ENCODE data around the gene EXOSC5.

Gene EXOSC5

DNA sequence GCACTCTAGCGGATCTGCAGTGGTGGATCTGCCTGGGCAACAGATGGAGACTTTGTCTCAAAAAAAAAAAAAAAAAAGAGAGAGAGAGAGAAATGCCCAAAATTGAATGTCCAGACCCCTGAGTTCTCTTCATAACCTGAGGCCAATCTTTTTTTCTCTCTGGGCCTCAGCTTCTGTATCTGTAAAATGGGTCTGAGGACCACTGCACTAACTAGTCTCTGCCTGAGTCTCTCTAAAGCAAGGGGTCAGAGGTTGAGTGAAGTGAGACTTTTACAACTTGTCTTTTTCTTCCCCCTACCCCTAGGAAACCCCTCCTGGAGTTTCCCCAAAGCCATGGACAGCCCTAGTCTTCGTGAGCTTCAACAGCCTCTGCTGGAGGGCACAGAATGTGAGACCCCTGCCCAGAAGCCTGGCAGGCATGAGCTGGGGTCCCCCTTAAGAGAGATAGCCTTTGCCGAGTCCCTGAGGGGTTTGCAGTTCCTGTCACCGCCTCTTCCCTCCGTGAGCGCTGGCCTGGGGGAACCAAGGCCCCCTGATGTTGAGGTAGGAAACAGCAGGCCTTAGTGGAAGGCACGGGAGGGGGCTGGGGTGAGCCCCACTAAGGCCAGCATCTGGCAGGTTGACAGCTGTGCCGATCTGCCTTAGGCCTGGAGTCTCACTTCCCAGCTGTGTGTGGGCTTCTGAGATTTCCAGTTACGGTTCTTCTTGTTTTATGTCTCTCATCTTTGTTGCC lies 19.0 kb downstream of the EXOSC5 start:
- no peaks in the 10 kb centered on the region for H3K27me3 ChIP-seq (replicated peaks)
- no peaks in the 10 kb centered on the region for H3K36me3 ChIP-seq (replicated peaks)
- TF ChIP-seq, protein P1, sequence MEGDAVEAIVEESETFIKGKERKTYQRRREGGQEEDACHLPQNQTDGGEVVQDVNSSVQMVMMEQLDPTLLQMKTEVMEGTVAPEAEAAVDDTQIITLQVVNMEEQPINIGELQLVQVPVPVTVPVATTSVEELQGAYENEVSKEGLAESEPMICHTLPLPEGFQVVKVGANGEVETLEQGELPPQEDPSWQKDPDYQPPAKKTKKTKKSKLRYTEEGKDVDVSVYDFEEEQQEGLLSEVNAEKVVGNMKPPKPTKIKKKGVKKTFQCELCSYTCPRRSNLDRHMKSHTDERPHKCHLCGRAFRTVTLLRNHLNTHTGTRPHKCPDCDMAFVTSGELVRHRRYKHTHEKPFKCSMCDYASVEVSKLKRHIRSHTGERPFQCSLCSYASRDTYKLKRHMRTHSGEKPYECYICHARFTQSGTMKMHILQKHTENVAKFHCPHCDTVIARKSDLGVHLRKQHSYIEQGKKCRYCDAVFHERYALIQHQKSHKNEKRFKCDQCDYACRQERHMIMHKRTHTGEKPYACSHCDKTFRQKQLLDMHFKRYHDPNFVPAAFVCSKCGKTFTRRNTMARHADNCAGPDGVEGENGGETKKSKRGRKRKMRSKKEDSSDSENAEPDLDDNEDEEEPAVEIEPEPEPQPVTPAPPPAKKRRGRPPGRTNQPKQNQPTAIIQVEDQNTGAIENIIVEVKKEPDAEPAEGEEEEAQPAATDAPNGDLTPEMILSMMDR (IDR thresholded peaks at IDR 0.05; ENCODE audit: low read depth, low read length, missing control alignments) = peak; percentile 54
- DNase-seq = no peak
- no peak overlapping the region for H3K4me3 ChIP-seq (ENCODE audit: low read depth, low read length)
- in situ Hi-C loops (cut with HindIII; ENCODE audit: low pct_ligation_motif_present, low sequenced_read_pairs) = no loop called here
- H3K27ac ChIP-seq = no peak overlapping the region

DNA sequence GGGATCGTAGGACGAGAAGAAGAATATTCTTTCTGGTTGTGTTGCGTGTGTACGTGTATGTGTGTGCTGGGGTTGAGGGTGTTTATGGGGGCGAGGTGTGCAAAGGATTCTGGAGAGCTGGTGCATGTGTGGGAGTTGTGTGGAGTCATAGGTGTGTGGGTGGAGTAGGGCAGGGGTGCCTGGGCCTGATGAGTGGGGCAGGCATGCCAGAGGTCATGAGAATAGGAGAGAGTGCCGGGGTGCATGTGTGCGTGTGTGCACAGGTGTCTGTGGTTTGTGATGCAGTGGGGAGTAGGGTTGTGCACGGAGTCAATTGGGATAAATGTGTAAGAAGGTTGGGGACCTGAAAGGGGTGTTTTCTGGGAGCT lies 20.2 kb downstream of the EXOSC5 start:
- Histone ChIP-seq H3K36me3 (replicated peaks) (no peaks in the 10 kb centered on the region), H3K4me3 (ENCODE audit: low read depth, low read length) (peak overlapping the region; percentile 65), H3K27ac (no peak overlapping the region), H3K27me3 (replicated peaks) (no peaks in the 10 kb centered on the region)
- in situ Hi-C loops (cut with HindIII; ENCODE audit: low pct_ligation_motif_present, low sequenced_read_pairs) = no loop called here
- DNase-seq = no peak
- TF ChIP-seq, protein P1 (IDR thresholded peaks at IDR 0.05; ENCODE audit: low read depth, low read length, missing control alignments) = no peak

GRCh38 chr19:41376241-41376997 lies 20.7 kb downstream of the EXOSC5 start, which contains the start of gene TMEM91:
TSS of gene TMEM91 (plus strand) at chr19:41376533. CDS start at chr19:41378310, 1,777 bp downstream.
- peak within 1 kb of the TSS; percentile 65 for H3K4me3 ChIP-seq (ENCODE audit: low read depth, low read length)
- H3K27me3 ChIP-seq (replicated peaks) = no peaks in the 10 kb centered on the region
- TF ChIP-seq, protein P1 (IDR thresholded peaks at IDR 0.05; ENCODE audit: low read depth, low read length, missing control alignments) = no peak
- in situ Hi-C loops (cut with HindIII; ENCODE audit: low pct_ligation_motif_present, low sequenced_read_pairs) = no loop called here
- no peaks in the 10 kb centered on the region for H3K36me3 ChIP-seq (replicated peaks)
- H3K27ac ChIP-seq = no peak within 1 kb of the TSS
- peak; percentile 25 for DNase-seq

GRCh38 chr19:41373993-41374392 lies 23.2 kb downstream of the EXOSC5 start:
- Histone ChIP-seq H3K27ac (no peak overlapping the region), H3K36me3 (replicated peaks) (no peaks in the 10 kb centered on the region), H3K4me3 (ENCODE audit: low read depth, low read length) (no peak overlapping the region), H3K27me3 (replicated peaks) (no peaks in the 10 kb centered on the region)
- DNase-seq = peak; percentile 68
- in situ Hi-C loops (cut with HindIII; ENCODE audit: low pct_ligation_motif_present, low sequenced_read_pairs) = no loop called here
- TF ChIP-seq, protein P1 (IDR thresholded peaks at IDR 0.05; ENCODE audit: low read depth, low read length, missing control alignments) = no peak

- no peaks in the 10 kb centered on the region for H3K36me3 ChIP-seq (replicated peaks)
- TF ChIP-seq, protein P1 (IDR thresholded peaks at IDR 0.05; ENCODE audit: low read depth, low read length, missing control alignments) = no peak
- no peak overlapping the region for H3K4me3 ChIP-seq (ENCODE audit: low read depth, low read length)
These were observed 24.7 kb downstream of the EXOSC5 start for GRCh38 chr19:41372501-41372900.

More at GRCh38 chr19:41372501-41372900, 24.7 kb downstream of the EXOSC5 start:
- Histone ChIP-seq H3K27me3 (replicated peaks) (no peaks in the 10 kb centered on the region), H3K27ac (no peak overlapping the region)
- in situ Hi-C loops (cut with HindIII; ENCODE audit: low pct_ligation_motif_present, low sequenced_read_pairs) = no loop called here
- no peak for DNase-seq
